K562 (cell line): ENCODE measurements around the gene KPTN. TPM values are rescaled to one million over a fixed set of nuclear protein-coding genes. Genes with fewer than 3 reads are reported as not detected.

Source experiments
- DDX20 ChIP-seq: fragments of 450-650 bp; IDR thresholded peaks from 2 replicates; pipeline ENCODE4 v1.6.1; 2016; ENCODE audit warnings: missing genetic modification characterization, low read depth, mild to moderate bottlenecking, missing compliant biosample characterization, moderate library complexity
- EP400 ChIP-seq: fragments of 450-650 bp; IDR thresholded peaks from 2 replicates; pipeline ENCODE4 v1.6.1; 2017; ENCODE audit warnings: antibody characterized with exemption, mild to moderate bottlenecking, moderate library complexity
- FOXA3 ChIP-seq, 2 experiments: fragments of 450-650 bp in 1 of 2; sonication (generic) in 1 of 2; formaldehyde crosslinking; IDR thresholded peaks in 1 of 2; conservative IDR thresholded peaks in 1 of 2; 2 replicates each; pipeline versions ENCODE4 v1.4.0 to v1.8.0; 2020 to 2022; ENCODE audit warnings: mild to moderate bottlenecking in 2 of 2, missing genetic modification reagents in 1 of 2
- MAFF ChIP-seq: IDR thresholded peaks from 2 replicates; pipeline ENCODE4 v1.6.1; 2012; ENCODE audit warnings: low read length, improper control_type of control experiment
- NR3C1 ChIP-seq: sonication (generic); formaldehyde crosslinking; IDR thresholded peaks from 2 replicates; pipeline ENCODE4 v1.8.1; 2022; ENCODE audit warnings: missing genetic modification reagents
- RFX5 ChIP-seq: IDR thresholded peaks from 2 replicates; pipeline ENCODE4 v1.6.1; 2011; ENCODE audit warnings: low read depth, mild to moderate bottlenecking, improper control_type of control experiment, low read length
- ZNF764 ChIP-seq: fragments of 250-450 bp; sonication (Bioruptor Pico); IDR thresholded peaks from 2 replicates; pipeline ENCODE4 v1.4.0; 2020; ENCODE audit warnings: low read depth, mild to moderate bottlenecking, moderate library complexity
- polyA plus RNA-seq, 8 experiments: library from polyadenylated mRNA; depleted of rRNA in 4 of 8; stranded (reverse) in 5 of 8; unstranded in 3 of 8; fragments of >200 nt; fragmentation: Nextera tagmentation in 2 of 8; fragmentation: Illumina TruSeq in 1 of 8; extraction: Ambion mirVana in 2 of 8; extraction: Trizol in 1 of 8; gene quantifications; 2 replicates each; pipeline versions ENCODE4 v1.2.1 to v1.2.3, GENCODE V29; 2011 to 2014; ENCODE audit warnings: inconsistent platforms in 1 of 8, missing spikeins in 1 of 8
- total RNA-seq, 7 experiments: library from RNA; depleted of rRNA in 6 of 7; stranded (reverse); fragments of >200 nt in 6 of 7; fragmentation: Illumina TruSeq in 2 of 7; extraction: Trizol in 2 of 7; gene quantifications; 2 replicates each; pipeline versions ENCODE4 v1.2.1 to v1.2.3, GENCODE V29; 2011 to 2021; ENCODE audit warnings: low replicate concordance in 1 of 7
- TF ChIP-seq, protein P1 (sequence below): fragments of 250-450 bp; sonication (Bioruptor Pico); IDR thresholded peaks from 2 replicates; pipeline ENCODE4 v1.5.0; 2021; ENCODE audit warnings: mild to moderate bottlenecking, moderate library complexity
- TF ChIP-seq, protein P2 (sequence below): fragments of 450-650 bp; IDR thresholded peaks from 2 replicates; pipeline ENCODE4 v1.6.1; 2014; ENCODE audit warnings: low read depth, mild to moderate bottlenecking, moderate library complexity, borderline replicate concordance
- TF ChIP-seq, protein P3 (sequence below), 3 experiments: fragments of 200-800 bp in 1 of 3; fragments of 250-450 bp in 1 of 3; fragments of 450-650 bp in 1 of 3; sonication (Bioruptor Pico) in 1 of 3; sonication (Bioruptor generic) in 1 of 3; formaldehyde crosslinking in 1 of 3; IDR thresholded peaks; 2 replicates each; pipeline versions ENCODE4 v1.6.1 to v1.8.0; 2016 to 2022; ENCODE audit warnings: mild to moderate bottlenecking in 2 of 3, missing genetic modification characterization in 2 of 3, missing compliant biosample characterization in 1 of 3, moderate library complexity in 1 of 3

KPTN gene
- total and polyA plus RNA-seq, 9 of the 15 experiments (the other 6 are each of a cell fraction or from before 2014, with no cell fraction given): 0.56 to 18.2 (median 8.5) TPM

DNA sequence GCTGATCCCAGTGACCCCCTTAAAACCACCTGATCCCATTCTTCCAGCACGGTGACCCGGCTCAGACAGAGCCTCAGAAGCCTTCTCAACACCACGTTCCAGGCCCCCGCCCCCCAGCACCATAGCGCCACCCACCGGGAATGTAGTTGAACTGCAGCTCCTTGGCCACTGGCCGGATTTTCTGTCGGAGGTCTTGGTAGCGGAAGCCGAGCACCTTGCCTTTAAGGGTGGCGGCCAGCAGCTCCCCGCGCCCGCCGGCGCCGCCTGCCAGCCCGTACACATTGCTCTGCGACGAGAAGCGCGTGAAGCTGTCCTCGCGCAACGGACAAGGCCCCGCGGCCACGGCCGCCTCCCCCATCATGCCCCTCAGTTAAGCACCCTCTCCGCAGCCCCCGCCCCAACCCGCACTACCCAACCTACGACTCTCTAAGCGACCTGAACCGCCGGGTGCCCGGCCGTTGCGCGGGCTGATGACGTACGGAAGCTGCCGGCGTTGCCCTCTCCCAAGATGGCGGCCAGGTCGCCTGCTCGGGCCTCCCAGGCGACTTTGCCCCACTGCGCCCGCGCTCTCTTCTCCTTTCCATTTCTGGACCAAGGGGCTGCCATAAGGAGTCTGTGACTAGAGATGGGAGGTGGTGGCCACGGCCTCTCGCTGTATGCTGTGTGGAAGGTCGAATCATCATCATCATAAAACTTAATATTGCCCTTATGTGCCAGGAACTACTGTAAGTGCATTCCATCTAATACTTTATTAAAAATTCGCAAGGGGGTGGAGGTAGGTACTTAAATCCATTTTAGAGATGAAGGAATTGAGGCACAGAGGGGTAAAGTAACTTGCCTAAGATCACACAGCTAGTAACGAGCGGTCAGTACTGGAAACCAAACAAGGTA lies at the start of gene KPTN (continued):
- TF ChIP-seq, protein P1, sequence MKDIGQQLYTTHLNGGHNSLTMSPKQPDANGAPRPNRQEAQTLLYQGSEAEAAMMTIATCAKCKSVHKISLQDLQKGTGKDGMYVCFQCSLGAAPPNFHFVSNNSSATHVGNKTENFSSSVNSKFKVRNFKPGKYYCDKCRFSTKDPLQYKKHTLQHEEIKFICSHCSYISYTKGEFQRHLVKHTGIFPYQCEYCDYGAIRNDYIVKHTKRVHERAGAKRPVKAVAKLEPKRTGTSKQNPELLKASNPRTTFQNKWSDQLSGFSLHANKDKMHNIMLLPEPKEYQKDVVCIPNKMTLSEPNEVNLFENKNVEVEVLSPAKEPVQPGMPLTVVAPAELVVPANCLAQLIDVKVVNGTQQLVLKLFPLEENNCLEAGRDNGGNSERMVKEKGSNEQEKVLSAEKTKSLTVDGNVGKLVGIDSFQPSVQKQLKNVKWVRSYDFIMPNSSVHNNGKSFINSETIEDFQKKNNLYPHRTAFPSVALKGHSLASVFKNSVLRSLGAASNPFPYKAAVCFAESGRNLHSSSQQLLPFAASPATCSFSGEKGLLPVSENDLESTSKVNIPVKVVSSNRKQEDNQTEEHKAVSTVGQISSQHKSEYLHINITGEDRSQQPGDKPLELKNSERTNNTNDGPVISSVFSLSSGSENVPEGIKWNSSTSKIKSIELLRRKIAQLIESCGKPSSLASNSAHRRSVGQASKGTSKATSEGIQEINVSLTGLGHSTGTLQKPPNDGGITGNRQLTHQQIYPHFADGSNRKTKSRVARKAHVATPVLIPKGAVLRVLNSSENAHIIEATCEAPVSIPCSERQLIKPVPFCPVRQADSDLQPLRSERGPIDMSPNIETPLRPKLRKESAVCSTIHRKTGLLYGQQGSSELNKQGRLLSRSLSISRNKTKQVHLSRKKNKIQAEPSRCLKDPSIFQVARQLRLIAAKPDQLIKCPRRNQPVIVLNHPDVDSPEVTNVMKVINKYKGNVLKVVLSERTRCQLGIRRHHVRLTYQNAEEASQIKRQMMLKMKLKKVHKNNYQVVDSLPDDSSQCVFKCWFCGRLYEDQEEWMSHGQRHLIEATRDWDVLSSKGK (CRISPR knock-in tag): no peak
- TF ChIP-seq, protein P2, sequence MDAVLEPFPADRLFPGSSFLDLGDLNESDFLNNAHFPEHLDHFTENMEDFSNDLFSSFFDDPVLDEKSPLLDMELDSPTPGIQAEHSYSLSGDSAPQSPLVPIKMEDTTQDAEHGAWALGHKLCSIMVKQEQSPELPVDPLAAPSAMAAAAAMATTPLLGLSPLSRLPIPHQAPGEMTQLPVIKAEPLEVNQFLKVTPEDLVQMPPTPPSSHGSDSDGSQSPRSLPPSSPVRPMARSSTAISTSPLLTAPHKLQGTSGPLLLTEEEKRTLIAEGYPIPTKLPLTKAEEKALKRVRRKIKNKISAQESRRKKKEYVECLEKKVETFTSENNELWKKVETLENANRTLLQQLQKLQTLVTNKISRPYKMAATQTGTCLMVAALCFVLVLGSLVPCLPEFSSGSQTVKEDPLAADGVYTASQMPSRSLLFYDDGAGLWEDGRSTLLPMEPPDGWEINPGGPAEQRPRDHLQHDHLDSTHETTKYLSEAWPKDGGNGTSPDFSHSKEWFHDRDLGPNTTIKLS: peak; percentile 69; the same call in 1 of the 2 replicates
- TF ChIP-seq FOXA3 (CRISPR knock-in tag; conservative IDR thresholded peaks at IDR 0.05 in 1 of 2, IDR thresholded peaks at IDR 0.05 in 1 of 2) (0 out of 4 replicates have a peak, but pooled peaks of 1 of the 2 experiments have one; percentile 42), NR3C1 (CRISPR knock-in tag) (no peak), MAFF (no peak), DDX20 (tag) (no peak), EP400 (peak; percentile 83), RFX5 (no peak; the same call in 1 of the 2 replicates), ZNF764 (CRISPR knock-in tag) (no peak)
- TF ChIP-seq, protein P3, sequence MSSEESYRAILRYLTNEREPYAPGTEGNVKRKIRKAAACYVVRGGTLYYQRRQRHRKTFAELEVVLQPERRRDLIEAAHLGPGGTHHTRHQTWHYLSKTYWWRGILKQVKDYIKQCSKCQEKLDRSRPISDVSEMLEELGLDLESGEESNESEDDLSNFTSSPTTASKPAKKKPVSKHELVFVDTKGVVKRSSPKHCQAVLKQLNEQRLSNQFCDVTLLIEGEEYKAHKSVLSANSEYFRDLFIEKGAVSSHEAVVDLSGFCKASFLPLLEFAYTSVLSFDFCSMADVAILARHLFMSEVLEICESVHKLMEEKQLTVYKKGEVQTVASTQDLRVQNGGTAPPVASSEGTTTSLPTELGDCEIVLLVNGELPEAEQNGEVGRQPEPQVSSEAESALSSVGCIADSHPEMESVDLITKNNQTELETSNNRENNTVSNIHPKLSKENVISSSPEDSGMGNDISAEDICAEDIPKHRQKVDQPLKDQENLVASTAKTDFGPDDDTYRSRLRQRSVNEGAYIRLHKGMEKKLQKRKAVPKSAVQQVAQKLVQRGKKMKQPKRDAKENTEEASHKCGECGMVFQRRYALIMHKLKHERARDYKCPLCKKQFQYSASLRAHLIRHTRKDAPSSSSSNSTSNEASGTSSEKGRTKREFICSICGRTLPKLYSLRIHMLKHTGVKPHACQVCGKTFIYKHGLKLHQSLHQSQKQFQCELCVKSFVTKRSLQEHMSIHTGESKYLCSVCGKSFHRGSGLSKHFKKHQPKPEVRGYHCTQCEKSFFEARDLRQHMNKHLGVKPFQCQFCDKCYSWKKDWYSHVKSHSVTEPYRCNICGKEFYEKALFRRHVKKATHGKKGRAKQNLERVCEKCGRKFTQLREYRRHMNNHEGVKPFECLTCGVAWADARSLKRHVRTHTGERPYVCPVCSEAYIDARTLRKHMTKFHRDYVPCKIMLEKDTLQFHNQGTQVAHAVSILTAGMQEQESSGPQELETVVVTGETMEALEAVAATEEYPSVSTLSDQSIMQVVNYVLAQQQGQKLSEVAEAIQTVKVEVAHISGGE (CRISPR knock-in tag; IDR thresholded peaks at IDR 0.05): peak in 1 of 3 experiments; percentile 40; a peak in 2 of 6 replicates
